Stimulated activated CD8-positive, alpha-beta memory T cell treated with anti-CD3 and anti-CD28 coated beads, Interleukin-4, amount 100 ng/mL, for 4 hours (primary cell): Measurements from ENCODE around the gene IKZF3.
"Not testable (repeated sequence)": the region's sequence is repeated elsewhere in the genome, so short reads cannot be mapped to it uniquely, and the experiment has no call there.

Source experiments
- DNase-seq, 2 donors: peaks; one replicate each; pipeline ENCODE4 v3.0.0-alpha.2; 2020; ENCODE audit warnings: low read depth in 2 of 2, low spot score in 1 of 2

The IKZF3 gene

GRCh38 chr17:39782481-39782880 lies 81.6 kb downstream of the IKZF3 start:
- no peak for DNase-seq

GRCh38 chr17:39781861-39782213 lies 82.3 kb downstream of the IKZF3 start:
- no peak for DNase-seq

GRCh38 chr17:39781031-39781860 lies 82.9 kb downstream of the IKZF3 start:
- DNase-seq = no peak

- no peak for DNase-seq
Measured at GRCh38 chr17:39777534-39778365, 86.4 kb downstream of the IKZF3 start.

GRCh38 chr17:39776252-39776651 lies 87.9 kb downstream of the IKZF3 start:
- DNase-seq = no peak

- no peak for DNase-seq
Measured at GRCh38 chr17:39775031-39775430, 89.1 kb downstream of the IKZF3 start.

- no peak for DNase-seq
Measured at GRCh38 chr17:39774047-39774446, 90.1 kb downstream of the IKZF3 start.

GRCh38 chr17:39772987-39773934 lies 90.9 kb downstream of the IKZF3 start:
- no peak for DNase-seq

- DNase-seq = no peak
Measured at GRCh38 chr17:39772415-39772814, 91.7 kb downstream of the IKZF3 start.

GRCh38 chr17:39769974-39770587 lies 94.0 kb downstream of the IKZF3 start:
- peak in 1 of 2 donors; percentile 41 for DNase-seq

- no peak for DNase-seq
Measured at GRCh38 chr17:39767147-39767546, 97.0 kb downstream of the IKZF3 start.

- no peak for DNase-seq
Measured at GRCh38 chr17:39765766-39766165, 98.3 kb downstream of the IKZF3 start.

GRCh38 chr17:39765175-39765574 lies 98.9 kb downstream of the IKZF3 start:
- DNase-seq = no peak

GRCh38 chr17:39764171-39764570 lies 99.9 kb downstream of the IKZF3 start:
- not testable (repeated sequence) for DNase-seq

GRCh38 chr17:39763051-39763820 lies 100.9 kb downstream of the IKZF3 start:
- DNase-seq = no peak

- no peak for DNase-seq
Measured at GRCh38 chr17:39761861-39762496, 102.1 kb downstream of the IKZF3 start.

GRCh38 chr17:39759204-39759603 lies 104.9 kb downstream of the IKZF3 start:
- DNase-seq = no peak

GRCh38 chr17:39757931-39758873 lies 105.9 kb downstream of the IKZF3 start:
- peak in 1 of 2 donors; percentile 46 for DNase-seq
